ENCODE results near the gene PRKG1. TPM values are rescaled to one million over a fixed set of nuclear protein-coding genes. Genes with fewer than 3 reads are reported as not detected.

PRKG1 gene
- total RNA-seq, 1 experiment from 2014 or later: 10.4 TPM

GRCh38 chr10:51716981-51717380 is 642.7 kb downstream of the PRKG1 start:
- H3K4me2 ChIP-seq (ENCODE audit: insufficient read depth, insufficient read length, low read length): no peak overlapping the region
- H2BK12ac ChIP-seq (ENCODE audit: insufficient read length, low read depth, low read length): no peak overlapping the region
- H3K9me3 ChIP-seq (ENCODE audit: control insufficient read depth, low read depth, low read length): no peaks in the 10 kb centered on the region
- H2AK5ac ChIP-seq (ENCODE audit: insufficient read length, low read length): no peak overlapping the region
- H3K27me3 ChIP-seq (ENCODE audit: insufficient read depth, low read length): no peaks in the 10 kb centered on the region
- no peak overlapping the region for H2BK15ac ChIP-seq (ENCODE audit: low read depth, low read length)
- no peak overlapping the region for H3K23ac ChIP-seq (ENCODE audit: insufficient read length, low read depth, low read length)
- WGBS (ENCODE audit: extremely low coverage, insufficient read length, low lambda C conversion rate): no CpG with 5 or more reads among the region's 4 CpGs
- no peak overlapping the region for H3K18ac ChIP-seq (ENCODE audit: insufficient read length, low read depth, low read length)
- H4K5ac ChIP-seq (ENCODE audit: insufficient read length, low read depth, low read length): no peak overlapping the region
- no peaks in the 10 kb centered on the region for H4K20me1 ChIP-seq (ENCODE audit: control insufficient read depth, insufficient read depth, insufficient read length)
- H3K56ac ChIP-seq (ENCODE audit: insufficient read length, low read depth, low read length): no peak overlapping the region
- no peak overlapping the region for H4K91ac ChIP-seq (ENCODE audit: insufficient read length, low read depth, low read length)
- peaks cover 13% of the 10 kb centered on the region in 2 experiments for H3K4me1 Mint-ChIP-seq
- H3K4me1 ChIP-seq (ENCODE audit: insufficient read depth, low read length): no peaks in the 10 kb centered on the region; the same call in 1 of the 2 replicates
- H3K9ac ChIP-seq (ENCODE audit: extremely low read depth, insufficient read length, low read length): no peak overlapping the region
- H3K4ac ChIP-seq (ENCODE audit: low read depth, low read length): no peak overlapping the region
- H3K23me2 ChIP-seq (ENCODE audit: insufficient read length, low read depth, low read length, poor library complexity, severe bottlenecking): no peaks in the 10 kb centered on the region
- H2BK20ac ChIP-seq (ENCODE audit: low read depth, low read length, poor library complexity, severe bottlenecking): no peak overlapping the region
- no peak overlapping the region for H3K4me3 Mint-ChIP-seq
- no peaks in the 10 kb centered on the region for H3K79me2 ChIP-seq (ENCODE audit: insufficient read depth, low read length)
- no peaks in the 10 kb centered on the region for H3K79me1 ChIP-seq (ENCODE audit: insufficient read depth, low read depth, low read length, poor library complexity, severe bottlenecking)
- H2BK120ac ChIP-seq (ENCODE audit: low read depth, low read length, poor library complexity, severe bottlenecking): no peak overlapping the region
- no peak for TF ChIP-seq CTCF (conservative IDR thresholded peaks at IDR 0.05)
- H3K14ac ChIP-seq (ENCODE audit: insufficient read depth, low read length): no peak overlapping the region
- H4K8ac ChIP-seq (replicated peaks; ENCODE audit: insufficient read length, low read depth, low read length): no peak overlapping the region
- no peaks in the 10 kb centered on the region for H3K36me3 Mint-ChIP-seq (ENCODE audit: insufficient read depth in 1 of 3, low read depth in 3 of 3)
- no peak overlapping the region for H2BK5ac ChIP-seq (ENCODE audit: insufficient read length, low read length)
- no peaks in the 10 kb centered on the region for H3K9me3 Mint-ChIP-seq
- no peak overlapping the region for H3K27ac Mint-ChIP-seq
- H3K27me3 Mint-ChIP-seq (ENCODE audit: low read depth): no peaks in the 10 kb centered on the region
- DNase-seq: no peak
- no peak overlapping the region for H3K27ac ChIP-seq (ENCODE audit: insufficient read length, low read depth, low read length)
- H3T11ph ChIP-seq (ENCODE audit: low read length): no peak overlapping the region
- no peak overlapping the region for H2AFZ ChIP-seq (ENCODE audit: low read length)

Measured in H9 (cell line).